HepG2 (cell line): Measurements from ENCODE around the gene ITCH. TPM values are rescaled to one million over a fixed set of nuclear protein-coding genes. Genes with fewer than 3 reads are reported as not detected.

Source experiments
- EED ChIP-seq: sonication (generic); formaldehyde crosslinking; IDR thresholded peaks from 2 replicates; pipeline ENCODE4 v1.5.0; 2020; ENCODE audit warnings: mild to moderate bottlenecking, missing genetic modification reagents
- EZH2 ChIP-seq: conservative IDR thresholded peaks from 2 replicates; pipeline ENCODE4 v1.6.1; 2012; ENCODE audit warnings: mild to moderate bottlenecking, low read depth, low read length, moderate library complexity
- GFI1 ChIP-seq: sonication (generic); formaldehyde crosslinking; IDR thresholded peaks from 2 replicates; pipeline ENCODE4 v1.5.0; 2020; ENCODE audit warnings: missing genetic modification reagents, mild to moderate bottlenecking, borderline replicate concordance
- NFIB ChIP-seq: sonication (generic); formaldehyde crosslinking; IDR thresholded peaks from 2 replicates; pipeline ENCODE4 v1.9.0; 2021; ENCODE audit warnings: missing genetic modification reagents, mild to moderate bottlenecking, borderline replicate concordance
- PHF20 ChIP-seq: sonication (generic); formaldehyde crosslinking; IDR thresholded peaks from 2 replicates; pipeline ENCODE4 v1.5.0; 2020; ENCODE audit warnings: mild to moderate bottlenecking, missing genetic modification reagents
- RAD51 ChIP-seq: fragments of 450-650 bp; IDR thresholded peaks from 2 replicates; pipeline ENCODE4 v1.6.1; 2016; ENCODE audit warnings: borderline replicate concordance
- SMAD3 ChIP-seq: sonication (generic); formaldehyde crosslinking; IDR thresholded peaks from 2 replicates; pipeline ENCODE4 v1.4.0; 2020; ENCODE audit warnings: missing genetic modification reagents
- ZNF225 ChIP-seq: sonication (generic); formaldehyde crosslinking; IDR thresholded peaks from 2 replicates; pipeline ENCODE4 v1.4.0; 2020; ENCODE audit warnings: mild to moderate bottlenecking, missing genetic modification reagents
- ZNF235 ChIP-seq: sonication (generic); formaldehyde crosslinking; IDR thresholded peaks from 2 replicates; pipeline ENCODE4 v1.8.1; 2023; ENCODE audit warnings: mild to moderate bottlenecking, missing genetic modification reagents, borderline replicate concordance
- ZNF256 ChIP-seq: sonication (generic); formaldehyde crosslinking; conservative IDR thresholded peaks from 2 replicates; pipeline ENCODE4 v1.4.0; 2020; ENCODE audit warnings: missing genetic modification reagents
- ZNF790 ChIP-seq: sonication (generic); formaldehyde crosslinking; IDR thresholded peaks from 2 replicates; pipeline ENCODE4 v1.8.0; 2022; ENCODE audit warnings: missing genetic modification reagents, mild to moderate bottlenecking, borderline replicate concordance
- polyA plus RNA-seq, 8 experiments: library from polyadenylated mRNA; depleted of rRNA in 3 of 8; stranded (reverse) in 7 of 8; unstranded in 1 of 8; fragments of >200 nt; fragmentation: Illumina TruSeq in 4 of 8; extraction: Trizol in 4 of 8; gene quantifications; 2 replicates each; pipeline versions ENCODE4 v1.2.1 to v1.2.3, GENCODE V29; 2011 to 2016; ENCODE audit warnings: low read depth in 4 of 8, missing spikeins in 1 of 8, mixed read lengths in 1 of 8; ENCODE audit not compliant: insufficient read depth in 1 of 8
- total RNA-seq, 5 experiments: library from RNA; depleted of rRNA; stranded (reverse); fragments of >200 nt; fragmentation: Illumina TruSeq; extraction: Trizol; gene quantifications; 2 replicates each; pipeline ENCODE4 v1.2.3, GENCODE V29; 2016; ENCODE audit warnings: low read depth in 1 of 5
- TF ChIP-seq, protein P1 (sequence below): fragments of 450-650 bp; IDR thresholded peaks from 2 replicates; pipeline ENCODE4 v1.6.1; 2016
- TF ChIP-seq, protein P2 (sequence below): sonication (generic); formaldehyde crosslinking; IDR thresholded peaks from 2 replicates; pipeline ENCODE4 v1.4.0; 2020; ENCODE audit warnings: missing genetic modification reagents; ENCODE audit errors: not compliant biosample characterization
- TF ChIP-seq, protein P3 (sequence below): sonication (generic); formaldehyde crosslinking; IDR thresholded peaks from 2 replicates; pipeline ENCODE4 v1.5.1; 2020; ENCODE audit warnings: missing genetic modification reagents, mild to moderate bottlenecking, borderline replicate concordance
- TF ChIP-seq, protein P4 (sequence below): fragments of 450-650 bp; IDR thresholded peaks from 2 replicates; pipeline ENCODE4 v1.6.1; 2017; ENCODE audit warnings: mild to moderate bottlenecking
- TF ChIP-seq, protein P5 (sequence below): sonication (generic); formaldehyde crosslinking; IDR thresholded peaks from 2 replicates; pipeline ENCODE4 v1.4.0; 2020; ENCODE audit warnings: missing genetic modification reagents, borderline replicate concordance

Gene ITCH
- total and polyA plus RNA-seq, 2 of the 13 experiments (the other 11 are each of a cell fraction or from before 2014, with no cell fraction given) = 20.5 to 112 TPM

DNA sequence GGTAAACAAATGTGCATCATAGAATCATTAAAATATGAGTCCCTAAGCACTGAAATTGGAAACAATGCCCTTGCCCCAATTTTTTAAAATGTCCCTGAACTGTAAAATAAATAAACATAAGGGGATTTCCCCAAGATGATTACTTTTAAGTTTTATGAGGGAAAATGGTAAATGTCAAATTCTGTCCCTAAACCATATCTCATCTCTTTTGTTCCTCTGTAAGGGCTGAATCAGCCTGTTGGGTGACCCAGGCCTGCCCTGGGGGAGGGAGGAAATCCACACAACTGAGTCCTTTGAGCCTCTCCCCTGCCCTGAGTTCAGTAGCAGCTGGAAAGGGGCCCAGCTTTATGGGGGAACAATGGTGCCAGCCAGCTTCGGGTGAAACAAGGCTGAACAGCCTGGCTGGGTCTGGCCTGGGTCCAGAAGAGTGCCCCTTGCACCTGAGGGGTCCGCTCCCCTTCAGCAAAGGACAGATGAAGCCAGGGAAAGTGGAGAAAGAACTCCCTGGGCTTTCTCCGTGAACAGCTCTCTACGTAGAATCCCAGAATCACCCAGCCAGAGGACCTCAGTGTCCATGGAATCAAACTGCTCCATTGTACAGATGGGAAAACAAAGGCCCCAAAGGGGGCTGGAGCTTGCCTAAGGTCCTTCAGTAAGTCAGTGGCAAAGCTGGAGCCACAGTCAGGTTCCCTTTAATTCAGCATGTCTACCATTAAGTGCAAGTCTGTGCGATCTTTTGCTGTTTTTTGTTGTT lies 28.2 kb upstream of the ITCH start (continued):
- no peak for TF ChIP-seq PHF20 (CRISPR knock-in tag)
- TF ChIP-seq, protein P1, sequence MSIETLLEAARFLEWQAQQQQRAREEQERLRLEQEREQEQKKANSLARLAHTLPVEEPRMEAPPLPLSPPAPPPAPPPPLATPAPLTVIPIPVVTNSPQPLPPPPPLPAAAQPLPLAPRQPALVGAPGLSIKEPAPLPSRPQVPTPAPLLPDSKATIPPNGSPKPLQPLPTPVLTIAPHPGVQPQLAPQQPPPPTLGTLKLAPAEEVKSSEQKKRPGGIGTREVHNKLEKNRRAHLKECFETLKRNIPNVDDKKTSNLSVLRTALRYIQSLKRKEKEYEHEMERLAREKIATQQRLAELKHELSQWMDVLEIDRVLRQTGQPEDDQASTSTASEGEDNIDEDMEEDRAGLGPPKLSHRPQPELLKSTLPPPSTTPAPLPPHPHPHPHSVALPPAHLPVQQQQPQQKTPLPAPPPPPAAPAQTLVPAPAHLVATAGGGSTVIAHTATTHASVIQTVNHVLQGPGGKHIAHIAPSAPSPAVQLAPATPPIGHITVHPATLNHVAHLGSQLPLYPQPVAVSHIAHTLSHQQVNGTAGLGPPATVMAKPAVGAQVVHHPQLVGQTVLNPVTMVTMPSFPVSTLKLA = no peak
- TF ChIP-seq RAD51 = no peak
- TF ChIP-seq ZNF256 (CRISPR knock-in tag) = no peak
- no peak for TF ChIP-seq EZH2
- no peak for TF ChIP-seq GFI1 (CRISPR knock-in tag)
- TF ChIP-seq SMAD3 (CRISPR knock-in tag) = no peak
- no peak for TF ChIP-seq EED (CRISPR knock-in tag)
- TF ChIP-seq, protein P2, sequence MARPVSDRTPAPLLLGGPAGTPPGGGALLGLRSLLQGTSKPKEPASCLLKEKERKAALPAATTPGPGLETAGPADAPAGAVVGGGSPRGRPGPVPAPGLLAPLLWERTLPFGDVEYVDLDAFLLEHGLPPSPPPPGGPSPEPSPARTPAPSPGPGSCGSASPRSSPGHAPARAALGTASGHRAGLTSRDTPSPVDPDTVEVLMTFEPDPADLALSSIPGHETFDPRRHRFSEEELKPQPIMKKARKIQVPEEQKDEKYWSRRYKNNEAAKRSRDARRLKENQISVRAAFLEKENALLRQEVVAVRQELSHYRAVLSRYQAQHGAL (CRISPR knock-in tag) = no peak
- TF ChIP-seq ZNF225 (CRISPR knock-in tag) = no peak
- TF ChIP-seq, protein P3, sequence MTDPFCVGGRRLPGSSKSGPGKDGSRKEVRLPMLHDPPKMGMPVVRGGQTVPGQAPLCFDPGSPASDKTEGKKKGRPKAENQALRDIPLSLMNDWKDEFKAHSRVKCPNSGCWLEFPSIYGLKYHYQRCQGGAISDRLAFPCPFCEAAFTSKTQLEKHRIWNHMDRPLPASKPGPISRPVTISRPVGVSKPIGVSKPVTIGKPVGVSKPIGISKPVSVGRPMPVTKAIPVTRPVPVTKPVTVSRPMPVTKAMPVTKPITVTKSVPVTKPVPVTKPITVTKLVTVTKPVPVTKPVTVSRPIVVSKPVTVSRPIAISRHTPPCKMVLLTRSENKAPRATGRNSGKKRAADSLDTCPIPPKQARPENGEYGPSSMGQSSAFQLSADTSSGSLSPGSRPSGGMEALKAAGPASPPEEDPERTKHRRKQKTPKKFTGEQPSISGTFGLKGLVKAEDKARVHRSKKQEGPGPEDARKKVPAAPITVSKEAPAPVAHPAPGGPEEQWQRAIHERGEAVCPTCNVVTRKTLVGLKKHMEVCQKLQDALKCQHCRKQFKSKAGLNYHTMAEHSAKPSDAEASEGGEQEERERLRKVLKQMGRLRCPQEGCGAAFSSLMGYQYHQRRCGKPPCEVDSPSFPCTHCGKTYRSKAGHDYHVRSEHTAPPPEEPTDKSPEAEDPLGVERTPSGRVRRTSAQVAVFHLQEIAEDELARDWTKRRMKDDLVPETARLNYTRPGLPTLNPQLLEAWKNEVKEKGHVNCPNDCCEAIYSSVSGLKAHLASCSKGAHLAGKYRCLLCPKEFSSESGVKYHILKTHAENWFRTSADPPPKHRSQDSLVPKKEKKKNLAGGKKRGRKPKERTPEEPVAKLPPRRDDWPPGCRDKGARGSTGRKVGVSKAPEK (CRISPR knock-in tag) = no peak
- TF ChIP-seq, protein P4, sequence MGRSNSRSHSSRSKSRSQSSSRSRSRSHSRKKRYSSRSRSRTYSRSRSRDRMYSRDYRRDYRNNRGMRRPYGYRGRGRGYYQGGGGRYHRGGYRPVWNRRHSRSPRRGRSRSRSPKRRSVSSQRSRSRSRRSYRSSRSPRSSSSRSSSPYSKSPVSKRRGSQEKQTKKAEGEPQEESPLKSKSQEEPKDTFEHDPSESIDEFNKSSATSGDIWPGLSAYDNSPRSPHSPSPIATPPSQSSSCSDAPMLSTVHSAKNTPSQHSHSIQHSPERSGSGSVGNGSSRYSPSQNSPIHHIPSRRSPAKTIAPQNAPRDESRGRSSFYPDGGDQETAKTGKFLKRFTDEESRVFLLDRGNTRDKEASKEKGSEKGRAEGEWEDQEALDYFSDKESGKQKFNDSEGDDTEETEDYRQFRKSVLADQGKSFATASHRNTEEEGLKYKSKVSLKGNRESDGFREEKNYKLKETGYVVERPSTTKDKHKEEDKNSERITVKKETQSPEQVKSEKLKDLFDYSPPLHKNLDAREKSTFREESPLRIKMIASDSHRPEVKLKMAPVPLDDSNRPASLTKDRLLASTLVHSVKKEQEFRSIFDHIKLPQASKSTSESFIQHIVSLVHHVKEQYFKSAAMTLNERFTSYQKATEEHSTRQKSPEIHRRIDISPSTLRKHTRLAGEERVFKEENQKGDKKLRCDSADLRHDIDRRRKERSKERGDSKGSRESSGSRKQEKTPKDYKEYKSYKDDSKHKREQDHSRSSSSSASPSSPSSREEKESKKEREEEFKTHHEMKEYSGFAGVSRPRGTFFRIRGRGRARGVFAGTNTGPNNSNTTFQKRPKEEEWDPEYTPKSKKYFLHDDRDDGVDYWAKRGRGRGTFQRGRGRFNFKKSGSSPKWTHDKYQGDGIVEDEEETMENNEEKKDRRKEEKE = no peak
- no peak for TF ChIP-seq NFIB
- TF ChIP-seq, protein P5, sequence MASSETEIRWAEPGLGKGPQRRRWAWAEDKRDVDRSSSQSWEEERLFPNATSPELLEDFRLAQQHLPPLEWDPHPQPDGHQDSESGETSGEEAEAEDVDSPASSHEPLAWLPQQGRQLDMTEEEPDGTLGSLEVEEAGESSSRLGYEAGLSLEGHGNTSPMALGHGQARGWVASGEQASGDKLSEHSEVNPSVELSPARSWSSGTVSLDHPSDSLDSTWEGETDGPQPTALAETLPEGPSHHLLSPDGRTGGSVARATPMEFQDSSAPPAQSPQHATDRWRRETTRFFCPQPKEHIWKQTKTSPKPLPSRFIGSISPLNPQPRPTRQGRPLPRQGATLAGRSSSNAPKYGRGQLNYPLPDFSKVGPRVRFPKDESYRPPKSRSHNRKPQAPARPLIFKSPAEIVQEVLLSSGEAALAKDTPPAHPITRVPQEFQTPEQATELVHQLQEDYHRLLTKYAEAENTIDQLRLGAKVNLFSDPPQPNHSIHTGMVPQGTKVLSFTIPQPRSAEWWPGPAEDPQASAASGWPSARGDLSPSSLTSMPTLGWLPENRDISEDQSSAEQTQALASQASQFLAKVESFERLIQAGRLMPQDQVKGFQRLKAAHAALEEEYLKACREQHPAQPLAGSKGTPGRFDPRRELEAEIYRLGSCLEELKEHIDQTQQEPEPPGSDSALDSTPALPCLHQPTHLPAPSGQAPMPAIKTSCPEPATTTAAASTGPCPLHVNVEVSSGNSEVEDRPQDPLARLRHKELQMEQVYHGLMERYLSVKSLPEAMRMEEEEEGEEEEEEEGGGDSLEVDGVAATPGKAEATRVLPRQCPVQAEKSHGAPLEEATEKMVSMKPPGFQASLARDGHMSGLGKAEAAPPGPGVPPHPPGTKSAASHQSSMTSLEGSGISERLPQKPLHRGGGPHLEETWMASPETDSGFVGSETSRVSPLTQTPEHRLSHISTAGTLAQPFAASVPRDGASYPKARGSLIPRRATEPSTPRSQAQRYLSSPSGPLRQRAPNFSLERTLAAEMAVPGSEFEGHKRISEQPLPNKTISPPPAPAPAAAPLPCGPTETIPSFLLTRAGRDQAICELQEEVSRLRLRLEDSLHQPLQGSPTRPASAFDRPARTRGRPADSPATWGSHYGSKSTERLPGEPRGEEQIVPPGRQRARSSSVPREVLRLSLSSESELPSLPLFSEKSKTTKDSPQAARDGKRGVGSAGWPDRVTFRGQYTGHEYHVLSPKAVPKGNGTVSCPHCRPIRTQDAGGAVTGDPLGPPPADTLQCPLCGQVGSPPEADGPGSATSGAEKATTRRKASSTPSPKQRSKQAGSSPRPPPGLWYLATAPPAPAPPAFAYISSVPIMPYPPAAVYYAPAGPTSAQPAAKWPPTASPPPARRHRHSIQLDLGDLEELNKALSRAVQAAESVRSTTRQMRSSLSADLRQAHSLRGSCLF (CRISPR knock-in tag) = no peak
- peak; percentile 63; the same call in 1 of the 2 replicates for TF ChIP-seq ZNF235
- no peak for TF ChIP-seq ZNF790 (CRISPR knock-in tag)
